Measurements from ENCODE around the gene EPG5.

DNA sequence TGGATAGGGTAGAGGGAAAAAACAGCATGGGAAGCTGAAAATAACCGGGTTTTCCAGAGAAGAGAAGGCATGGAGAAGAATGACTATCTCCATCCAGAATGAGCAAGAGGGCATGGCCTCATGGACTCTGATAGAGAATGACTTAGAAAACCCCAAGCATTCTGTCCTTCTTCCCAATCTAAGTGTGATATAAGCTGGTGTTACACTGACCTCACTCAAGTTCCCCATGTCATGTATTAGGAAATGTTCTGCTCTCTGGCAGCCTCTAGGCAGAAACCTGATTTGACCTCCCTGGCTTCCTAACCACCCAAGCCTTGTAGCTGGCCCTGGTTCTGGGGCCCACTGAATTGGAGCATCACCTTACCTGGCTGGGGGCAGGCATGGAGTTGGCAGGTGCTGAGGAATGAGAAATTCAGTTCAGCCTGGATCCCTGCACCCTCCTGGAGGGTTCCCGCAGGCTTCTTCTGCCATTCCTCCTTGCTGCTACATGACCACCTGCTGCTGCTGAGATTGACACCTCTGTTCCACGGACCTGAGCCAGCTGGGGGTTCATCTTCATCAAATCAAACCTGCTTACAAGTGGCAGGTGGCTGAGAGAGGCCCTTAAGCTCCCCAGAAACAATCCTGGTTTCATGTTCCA lies 146.9 kb downstream of the EPG5 start:
- TF ChIP-seq, protein P1, sequence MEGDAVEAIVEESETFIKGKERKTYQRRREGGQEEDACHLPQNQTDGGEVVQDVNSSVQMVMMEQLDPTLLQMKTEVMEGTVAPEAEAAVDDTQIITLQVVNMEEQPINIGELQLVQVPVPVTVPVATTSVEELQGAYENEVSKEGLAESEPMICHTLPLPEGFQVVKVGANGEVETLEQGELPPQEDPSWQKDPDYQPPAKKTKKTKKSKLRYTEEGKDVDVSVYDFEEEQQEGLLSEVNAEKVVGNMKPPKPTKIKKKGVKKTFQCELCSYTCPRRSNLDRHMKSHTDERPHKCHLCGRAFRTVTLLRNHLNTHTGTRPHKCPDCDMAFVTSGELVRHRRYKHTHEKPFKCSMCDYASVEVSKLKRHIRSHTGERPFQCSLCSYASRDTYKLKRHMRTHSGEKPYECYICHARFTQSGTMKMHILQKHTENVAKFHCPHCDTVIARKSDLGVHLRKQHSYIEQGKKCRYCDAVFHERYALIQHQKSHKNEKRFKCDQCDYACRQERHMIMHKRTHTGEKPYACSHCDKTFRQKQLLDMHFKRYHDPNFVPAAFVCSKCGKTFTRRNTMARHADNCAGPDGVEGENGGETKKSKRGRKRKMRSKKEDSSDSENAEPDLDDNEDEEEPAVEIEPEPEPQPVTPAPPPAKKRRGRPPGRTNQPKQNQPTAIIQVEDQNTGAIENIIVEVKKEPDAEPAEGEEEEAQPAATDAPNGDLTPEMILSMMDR (IDR thresholded peaks at IDR 0.05; ENCODE audit: poor library complexity, severe bottlenecking): no peak
- no peak for TF ChIP-seq EP300 (conservative IDR thresholded peaks at IDR 0.05; ENCODE audit: poor library complexity, severe bottlenecking)
- TF ChIP-seq EZH2 (IDR thresholded peaks at IDR 0.05; ENCODE audit: borderline replicate concordance, insufficient read depth, low read length, poor library complexity, severe bottlenecking): no peak
- TF ChIP-seq TAF1 (IDR thresholded peaks at IDR 0.05; ENCODE audit: low read depth): no peak
- TF ChIP-seq RAD21 (conservative IDR thresholded peaks at IDR 0.05): no peak
- TF ChIP-seq, protein P2, sequence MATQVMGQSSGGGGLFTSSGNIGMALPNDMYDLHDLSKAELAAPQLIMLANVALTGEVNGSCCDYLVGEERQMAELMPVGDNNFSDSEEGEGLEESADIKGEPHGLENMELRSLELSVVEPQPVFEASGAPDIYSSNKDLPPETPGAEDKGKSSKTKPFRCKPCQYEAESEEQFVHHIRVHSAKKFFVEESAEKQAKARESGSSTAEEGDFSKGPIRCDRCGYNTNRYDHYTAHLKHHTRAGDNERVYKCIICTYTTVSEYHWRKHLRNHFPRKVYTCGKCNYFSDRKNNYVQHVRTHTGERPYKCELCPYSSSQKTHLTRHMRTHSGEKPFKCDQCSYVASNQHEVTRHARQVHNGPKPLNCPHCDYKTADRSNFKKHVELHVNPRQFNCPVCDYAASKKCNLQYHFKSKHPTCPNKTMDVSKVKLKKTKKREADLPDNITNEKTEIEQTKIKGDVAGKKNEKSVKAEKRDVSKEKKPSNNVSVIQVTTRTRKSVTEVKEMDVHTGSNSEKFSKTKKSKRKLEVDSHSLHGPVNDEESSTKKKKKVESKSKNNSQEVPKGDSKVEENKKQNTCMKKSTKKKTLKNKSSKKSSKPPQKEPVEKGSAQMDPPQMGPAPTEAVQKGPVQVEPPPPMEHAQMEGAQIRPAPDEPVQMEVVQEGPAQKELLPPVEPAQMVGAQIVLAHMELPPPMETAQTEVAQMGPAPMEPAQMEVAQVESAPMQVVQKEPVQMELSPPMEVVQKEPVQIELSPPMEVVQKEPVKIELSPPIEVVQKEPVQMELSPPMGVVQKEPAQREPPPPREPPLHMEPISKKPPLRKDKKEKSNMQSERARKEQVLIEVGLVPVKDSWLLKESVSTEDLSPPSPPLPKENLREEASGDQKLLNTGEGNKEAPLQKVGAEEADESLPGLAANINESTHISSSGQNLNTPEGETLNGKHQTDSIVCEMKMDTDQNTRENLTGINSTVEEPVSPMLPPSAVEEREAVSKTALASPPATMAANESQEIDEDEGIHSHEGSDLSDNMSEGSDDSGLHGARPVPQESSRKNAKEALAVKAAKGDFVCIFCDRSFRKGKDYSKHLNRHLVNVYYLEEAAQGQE (IDR thresholded peaks at IDR 0.05; ENCODE audit: borderline replicate concordance): no peak
